Measurements from ENCODE around the gene PCDH9. TPM values are rescaled to one million over a fixed set of nuclear protein-coding genes. Genes with fewer than 3 reads are reported as not detected.

Gene PCDH9
- total RNA-seq, 1 experiment from 2014 or later: 0.11 TPM

DNA sequence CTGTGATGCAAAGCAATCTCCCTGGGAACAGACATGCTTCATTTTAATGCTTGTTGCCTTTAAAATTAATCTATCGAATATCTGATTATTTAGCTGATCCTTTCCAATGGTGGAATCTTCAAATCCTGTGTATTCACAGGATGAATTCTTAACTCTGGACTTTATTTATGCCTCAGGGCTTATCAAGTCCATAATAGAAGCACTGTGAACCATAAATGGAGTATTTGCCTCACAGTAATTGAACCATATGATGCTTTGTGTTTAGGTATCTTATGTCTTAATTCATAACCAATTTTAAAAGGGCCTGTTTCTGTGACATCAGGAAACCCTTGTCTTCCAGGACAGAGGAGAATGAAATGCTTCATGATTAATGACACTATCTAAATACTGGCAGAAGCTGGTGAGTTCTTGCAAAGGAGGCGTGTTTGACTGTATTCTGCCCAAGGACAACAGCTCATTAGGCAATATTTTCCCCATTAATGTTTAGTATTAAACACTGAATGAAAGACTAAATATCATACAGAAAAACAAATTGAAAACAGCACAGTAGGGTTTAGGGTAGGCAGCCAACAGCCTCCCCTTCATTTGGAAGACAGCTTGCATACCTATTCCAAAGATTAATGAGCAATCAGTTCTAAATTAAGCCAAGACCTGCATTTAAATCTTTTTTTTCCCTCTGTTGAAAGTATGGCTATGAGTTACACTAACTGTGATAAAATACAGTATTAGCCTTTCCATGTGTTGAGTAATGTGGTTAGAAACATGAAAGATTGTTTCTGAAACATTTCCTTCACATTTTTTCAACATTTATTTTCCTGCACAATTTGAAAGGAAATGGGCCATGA is 709.4 kb downstream of the PCDH9 start:
- BruUV-seq (replicated peaks): no TSS peak
- Mint-ChIP-seq H3K4me1 (ENCODE audit: low read depth, unreplicated experiment) (no peaks in the 10 kb centered on the region), H3K4me3 (ENCODE audit: unreplicated experiment) (no peak overlapping the region), H3K27ac (ENCODE audit: unreplicated experiment) (no peak overlapping the region), H3K27me3 (ENCODE audit: insufficient read depth, unreplicated experiment) (peaks cover 6% of the 10 kb centered on the region), H3K36me3 (ENCODE audit: insufficient read depth, unreplicated experiment) (no peaks in the 10 kb centered on the region), H3K9me3 (ENCODE audit: unreplicated experiment) (no peaks in the 10 kb centered on the region)
- Histone ChIP-seq H3K4me1 (no peaks in the 10 kb centered on the region), H3K9me3 (no peaks in the 10 kb centered on the region), H3K27me3 (replicated peaks; ENCODE audit: control insufficient read depth, insufficient read depth, low read length) (no peaks in the 10 kb centered on the region), H3K36me3 (ENCODE audit: control insufficient read depth, insufficient read depth, low read length) (no peaks in the 10 kb centered on the region), H3K4me3 (ENCODE audit: low read depth, low read length) (no peak overlapping the region)
- ChIA-PET CTCF (no interaction called here), POLR2A (no interaction called here)
- intact Hi-C loops (cut with micrococcal nuclease; ENCODE audit: unreplicated experiment): no loop called here
- DNase-seq: no peak
- TF ChIP-seq, protein P1, sequence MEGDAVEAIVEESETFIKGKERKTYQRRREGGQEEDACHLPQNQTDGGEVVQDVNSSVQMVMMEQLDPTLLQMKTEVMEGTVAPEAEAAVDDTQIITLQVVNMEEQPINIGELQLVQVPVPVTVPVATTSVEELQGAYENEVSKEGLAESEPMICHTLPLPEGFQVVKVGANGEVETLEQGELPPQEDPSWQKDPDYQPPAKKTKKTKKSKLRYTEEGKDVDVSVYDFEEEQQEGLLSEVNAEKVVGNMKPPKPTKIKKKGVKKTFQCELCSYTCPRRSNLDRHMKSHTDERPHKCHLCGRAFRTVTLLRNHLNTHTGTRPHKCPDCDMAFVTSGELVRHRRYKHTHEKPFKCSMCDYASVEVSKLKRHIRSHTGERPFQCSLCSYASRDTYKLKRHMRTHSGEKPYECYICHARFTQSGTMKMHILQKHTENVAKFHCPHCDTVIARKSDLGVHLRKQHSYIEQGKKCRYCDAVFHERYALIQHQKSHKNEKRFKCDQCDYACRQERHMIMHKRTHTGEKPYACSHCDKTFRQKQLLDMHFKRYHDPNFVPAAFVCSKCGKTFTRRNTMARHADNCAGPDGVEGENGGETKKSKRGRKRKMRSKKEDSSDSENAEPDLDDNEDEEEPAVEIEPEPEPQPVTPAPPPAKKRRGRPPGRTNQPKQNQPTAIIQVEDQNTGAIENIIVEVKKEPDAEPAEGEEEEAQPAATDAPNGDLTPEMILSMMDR (IDR thresholded peaks at IDR 0.05; ENCODE audit: insufficient read depth in 1 of 2, low read depth in 1 of 2, low read length in 1 of 2, severe bottlenecking in 1 of 2, unreplicated experiment in 1 of 2): no peak

DNA sequence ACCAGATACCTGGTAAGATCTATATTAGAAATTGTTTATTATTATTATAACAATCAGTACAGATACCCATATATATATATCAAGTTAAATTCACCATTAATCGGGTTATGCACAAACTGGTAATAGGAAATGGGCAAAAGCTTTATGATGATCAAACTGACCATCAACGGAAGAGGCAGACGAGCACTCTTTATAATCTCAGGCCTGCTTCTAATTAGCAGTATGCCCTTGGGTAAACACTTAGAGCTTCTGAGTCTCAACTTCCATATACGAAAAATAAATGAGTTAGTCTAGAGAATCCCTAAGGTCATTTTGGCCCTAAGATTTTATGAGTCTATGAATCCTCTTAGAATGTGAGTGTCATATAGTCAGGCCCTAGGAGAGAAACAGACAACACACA is 710.9 kb downstream of the PCDH9 start:
- DNase-seq: no peak
- Histone ChIP-seq H3K9me3 (no peaks in the 10 kb centered on the region), H3K27me3 (replicated peaks; ENCODE audit: control insufficient read depth, insufficient read depth, low read length) (no peaks in the 10 kb centered on the region), H3K4me1 (no peaks in the 10 kb centered on the region), H3K4me3 (ENCODE audit: low read depth, low read length) (no peak overlapping the region), H3K36me3 (ENCODE audit: control insufficient read depth, insufficient read depth, low read length) (no peaks in the 10 kb centered on the region)
- H3K9me3 Mint-ChIP-seq (ENCODE audit: unreplicated experiment): no peaks in the 10 kb centered on the region
- H3K4me1 Mint-ChIP-seq (ENCODE audit: low read depth, unreplicated experiment): no peaks in the 10 kb centered on the region
- no peaks in the 10 kb centered on the region for H3K36me3 Mint-ChIP-seq (ENCODE audit: insufficient read depth, unreplicated experiment)
- POLR2A ChIA-PET: no interaction called here
- no peak overlapping the region for H3K4me3 Mint-ChIP-seq (ENCODE audit: unreplicated experiment)
- H3K27me3 Mint-ChIP-seq (ENCODE audit: insufficient read depth, unreplicated experiment): no peaks in the 10 kb centered on the region
- no peak overlapping the region for H3K27ac Mint-ChIP-seq (ENCODE audit: unreplicated experiment)
- TF ChIP-seq, protein P1 (IDR thresholded peaks at IDR 0.05; ENCODE audit: insufficient read depth in 1 of 2, low read depth in 1 of 2, low read length in 1 of 2, severe bottlenecking in 1 of 2, unreplicated experiment in 1 of 2): no peak
- no TSS peak for BruUV-seq (replicated peaks)
- intact Hi-C loops (cut with micrococcal nuclease; ENCODE audit: unreplicated experiment): no loop called here
- CTCF ChIA-PET: no interaction called here

DNA sequence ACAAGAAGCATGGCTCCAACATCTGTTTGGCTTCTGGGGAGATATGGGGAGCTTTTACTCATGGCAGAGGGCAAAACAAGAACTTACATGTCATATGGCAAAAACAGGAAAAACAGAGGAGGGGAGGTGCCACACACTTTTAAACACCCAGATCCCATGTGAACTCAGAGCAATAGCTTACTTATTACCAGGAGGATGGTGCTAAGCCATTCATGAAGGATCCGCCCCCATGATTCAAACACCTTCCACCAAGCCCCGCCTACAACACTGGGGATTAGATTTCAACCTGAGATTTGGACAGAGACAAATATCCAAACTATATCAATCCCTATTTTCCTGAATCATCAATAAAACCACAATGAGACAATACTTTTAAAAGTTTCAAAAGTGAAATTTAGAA is 712.1 kb downstream of the PCDH9 start:
- H3K4me1 ChIP-seq: no peaks in the 10 kb centered on the region
- intact Hi-C loops (cut with micrococcal nuclease; ENCODE audit: unreplicated experiment): no loop called here
- no peaks in the 10 kb centered on the region for H3K36me3 Mint-ChIP-seq (ENCODE audit: insufficient read depth, unreplicated experiment)
- H3K9me3 Mint-ChIP-seq (ENCODE audit: unreplicated experiment): no peaks in the 10 kb centered on the region
- no peaks in the 10 kb centered on the region for H3K9me3 ChIP-seq
- no TSS peak for BruUV-seq (replicated peaks)
- H3K4me3 ChIP-seq (ENCODE audit: low read depth, low read length): no peak overlapping the region
- no peak for DNase-seq
- H3K27me3 Mint-ChIP-seq (ENCODE audit: insufficient read depth, unreplicated experiment): no peaks in the 10 kb centered on the region
- H3K27ac Mint-ChIP-seq (ENCODE audit: unreplicated experiment): no peak overlapping the region
- H3K36me3 ChIP-seq (ENCODE audit: control insufficient read depth, insufficient read depth, low read length): no peaks in the 10 kb centered on the region
- TF ChIP-seq, protein P1 (IDR thresholded peaks at IDR 0.05; ENCODE audit: insufficient read depth in 1 of 2, low read depth in 1 of 2, low read length in 1 of 2, severe bottlenecking in 1 of 2, unreplicated experiment in 1 of 2): no peak
- ChIA-PET CTCF (no interaction called here), POLR2A (no interaction called here)
- no peak overlapping the region for H3K4me3 Mint-ChIP-seq (ENCODE audit: unreplicated experiment)
- H3K4me1 Mint-ChIP-seq (ENCODE audit: low read depth, unreplicated experiment): no peaks in the 10 kb centered on the region
- H3K27me3 ChIP-seq (replicated peaks; ENCODE audit: control insufficient read depth, insufficient read depth, low read length): no peaks in the 10 kb centered on the region

Measured in Caco-2 (cell line).